ENCODE measurements around the gene LIN37.
A peak's percentile ranks its signal among the peaks of the same experiment; 100 is the strongest.
"Not testable (repeated sequence)": the region's sequence is repeated elsewhere in the genome, so short reads cannot be mapped to it uniquely, and the experiment has no call there.

The LIN37 gene

GRCh38 chr19:35752746-35753350 is 4.5 kb downstream of the LIN37 start:
- no peak for DNase-seq (ENCODE audit: low read depth in 2 of 2)

DNA sequence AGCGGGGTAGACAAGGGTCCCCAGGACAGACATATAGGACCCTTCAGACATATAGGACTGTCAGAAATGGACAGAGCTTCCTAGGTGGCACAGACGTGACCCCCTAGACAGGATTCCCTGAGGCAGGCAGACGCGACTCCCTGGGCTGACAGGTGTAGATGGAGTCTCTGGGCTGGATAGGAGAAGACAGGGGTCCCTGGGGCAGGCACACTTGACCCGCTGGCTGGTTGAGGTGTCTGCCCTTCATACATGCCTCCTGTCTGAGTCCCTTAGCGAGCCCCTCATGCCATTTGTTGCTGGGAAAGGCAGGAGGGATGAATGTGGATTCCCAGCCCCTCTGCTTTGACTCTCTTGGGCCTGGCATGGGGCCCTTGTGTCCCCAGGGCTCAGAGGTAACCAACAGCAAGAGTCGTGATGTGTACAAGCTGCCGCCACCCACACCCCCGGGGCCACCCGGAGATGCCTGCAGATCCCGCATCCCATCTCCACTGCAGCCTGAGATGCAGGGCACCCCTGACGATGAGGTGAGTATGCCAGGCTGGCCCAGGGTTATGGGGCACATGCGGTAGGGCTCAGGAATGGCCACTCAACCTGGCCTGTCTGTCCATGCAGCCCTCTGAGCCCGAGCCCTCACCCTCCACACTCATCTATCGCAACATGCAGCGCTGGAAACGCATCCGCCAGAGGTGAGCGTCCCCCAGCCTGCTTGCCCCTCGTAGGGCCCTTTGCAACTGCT is 5.4 kb downstream of the LIN37 start:
- no peak for DNase-seq (ENCODE audit: low read depth in 2 of 2)

- no peak for DNase-seq (ENCODE audit: low read depth in 2 of 2)
Measured at GRCh38 chr19:35754370-35755130, 6.2 kb downstream of the LIN37 start.

- no peak for DNase-seq (ENCODE audit: low read depth in 2 of 2)
Measured at GRCh38 chr19:35755131-35755549, 6.8 kb downstream of the LIN37 start.

GRCh38 chr19:35755550-35756376 is 7.4 kb downstream of the LIN37 start:
- DNase-seq (ENCODE audit: low read depth in 2 of 2): peak in 1 of 2 donors; percentile 66

DNA sequence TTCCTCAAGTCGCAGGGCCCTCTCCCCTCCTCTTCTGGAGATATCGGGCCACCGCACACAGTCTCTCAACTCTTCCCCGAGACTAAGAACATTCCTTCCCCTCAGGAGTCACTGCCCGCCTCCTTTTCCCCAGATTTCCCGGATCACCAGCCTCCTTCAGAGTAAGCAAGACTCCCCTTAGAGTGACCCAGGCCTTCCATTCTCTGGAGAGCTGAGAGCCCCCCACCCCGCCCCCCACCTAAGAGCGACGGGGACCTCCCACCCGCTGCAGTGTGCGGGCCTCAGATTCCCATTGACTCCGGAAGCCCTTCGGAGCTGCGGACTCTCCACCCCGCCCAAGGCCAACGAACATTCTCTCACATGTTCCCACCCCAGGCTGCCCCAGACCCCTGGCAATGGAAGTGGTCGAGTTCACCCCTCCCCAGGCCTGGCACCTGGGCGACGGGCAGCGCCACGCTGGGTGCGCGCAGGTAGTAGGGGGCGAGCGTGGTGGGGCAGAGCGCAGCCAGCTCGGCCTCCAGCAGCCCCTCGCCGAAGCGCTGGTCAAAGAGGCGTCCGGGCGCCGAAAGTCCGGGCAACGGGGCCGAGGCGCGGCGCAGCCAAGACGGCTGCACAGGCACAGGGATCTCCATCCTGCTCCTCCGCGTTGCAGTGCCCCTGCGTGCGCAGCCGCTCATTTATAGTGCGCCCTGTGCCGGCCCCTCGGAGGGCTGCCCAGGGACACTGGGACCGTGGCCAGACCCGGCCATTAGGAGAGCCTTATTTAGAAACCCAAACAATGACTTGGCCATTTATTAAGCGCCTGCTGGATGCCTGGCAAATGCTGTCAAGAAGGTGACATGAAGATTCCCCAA is 8.2 kb downstream of the LIN37 start, which contains the start of gene HSPB6:
Gene HSPB6, minus strand, starts transcription at position 653 of the 854 bp plus-strand sequence. Its CDS starts 21 bp downstream, at position 632.
- DNase-seq (ENCODE audit: low read depth in 2 of 2): no peak

- DNase-seq (ENCODE audit: low read depth in 2 of 2): no peak
Measured at GRCh38 chr19:35757231-35757748, 8.9 kb downstream of the LIN37 start.

- peak; percentile 95 to 99 for DNase-seq (ENCODE audit: low read depth in 2 of 2)
Measured at GRCh38 chr19:35757749-35758608, 9.6 kb downstream of the LIN37 start, which contains the start of gene PROSER3. TSS of gene PROSER3 (plus strand) at chr19:35758176. CDS start at chr19:35758216, 40 bp downstream.

DNA sequence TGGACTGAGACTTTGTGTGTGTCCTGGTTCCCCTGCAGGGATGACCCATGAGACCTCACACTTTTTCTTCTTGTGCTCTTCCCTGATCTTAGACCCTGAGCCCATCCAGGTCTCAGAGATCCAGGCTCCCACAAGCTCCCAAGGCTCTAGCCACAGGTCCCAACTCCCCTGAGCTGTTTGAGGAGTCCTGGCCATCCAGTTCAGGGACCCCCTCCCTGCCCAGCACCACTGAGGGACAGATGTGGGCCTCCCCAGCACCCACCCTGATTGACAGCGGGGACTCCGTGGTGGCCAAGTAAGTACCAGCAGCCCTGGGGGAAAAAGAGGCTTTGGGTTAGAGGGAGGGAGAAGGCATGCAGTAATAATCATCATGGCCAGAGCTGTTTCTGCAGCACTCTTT is 11.3 kb downstream of the LIN37 start:
- DNase-seq (ENCODE audit: low read depth in 2 of 2): no peak

DNA sequence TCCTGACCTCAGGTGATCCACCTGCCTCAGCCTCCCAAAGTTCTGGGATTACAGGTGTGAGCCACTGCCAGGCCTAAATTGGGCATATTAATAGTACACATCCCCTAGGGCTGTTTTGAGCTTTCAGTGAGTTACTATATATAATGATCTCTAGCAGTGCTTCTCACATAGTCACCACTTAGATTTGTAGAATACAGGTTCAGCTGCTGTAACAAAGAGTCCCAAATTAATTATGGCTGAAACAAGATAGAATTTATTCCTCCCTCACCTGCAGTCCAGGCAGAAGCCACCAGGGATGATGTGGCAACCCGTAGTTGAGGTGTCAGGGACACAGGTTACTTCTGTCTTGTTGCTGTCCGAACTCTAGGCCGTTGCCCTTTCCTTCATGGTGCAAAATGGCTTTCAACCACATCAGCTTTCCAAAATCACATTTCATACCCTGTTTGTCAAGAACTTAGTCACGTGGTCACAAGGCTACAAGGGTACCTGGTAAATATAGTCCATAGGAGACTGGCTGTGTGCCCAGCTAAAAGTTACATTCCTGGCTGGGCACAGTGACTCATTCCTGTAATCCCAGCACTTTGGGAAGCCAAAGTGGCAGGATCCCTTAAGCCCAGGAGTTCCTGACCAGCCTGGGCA is 12.5 kb downstream of the LIN37 start:
- no peak for DNase-seq (ENCODE audit: low read depth in 2 of 2)

DNA sequence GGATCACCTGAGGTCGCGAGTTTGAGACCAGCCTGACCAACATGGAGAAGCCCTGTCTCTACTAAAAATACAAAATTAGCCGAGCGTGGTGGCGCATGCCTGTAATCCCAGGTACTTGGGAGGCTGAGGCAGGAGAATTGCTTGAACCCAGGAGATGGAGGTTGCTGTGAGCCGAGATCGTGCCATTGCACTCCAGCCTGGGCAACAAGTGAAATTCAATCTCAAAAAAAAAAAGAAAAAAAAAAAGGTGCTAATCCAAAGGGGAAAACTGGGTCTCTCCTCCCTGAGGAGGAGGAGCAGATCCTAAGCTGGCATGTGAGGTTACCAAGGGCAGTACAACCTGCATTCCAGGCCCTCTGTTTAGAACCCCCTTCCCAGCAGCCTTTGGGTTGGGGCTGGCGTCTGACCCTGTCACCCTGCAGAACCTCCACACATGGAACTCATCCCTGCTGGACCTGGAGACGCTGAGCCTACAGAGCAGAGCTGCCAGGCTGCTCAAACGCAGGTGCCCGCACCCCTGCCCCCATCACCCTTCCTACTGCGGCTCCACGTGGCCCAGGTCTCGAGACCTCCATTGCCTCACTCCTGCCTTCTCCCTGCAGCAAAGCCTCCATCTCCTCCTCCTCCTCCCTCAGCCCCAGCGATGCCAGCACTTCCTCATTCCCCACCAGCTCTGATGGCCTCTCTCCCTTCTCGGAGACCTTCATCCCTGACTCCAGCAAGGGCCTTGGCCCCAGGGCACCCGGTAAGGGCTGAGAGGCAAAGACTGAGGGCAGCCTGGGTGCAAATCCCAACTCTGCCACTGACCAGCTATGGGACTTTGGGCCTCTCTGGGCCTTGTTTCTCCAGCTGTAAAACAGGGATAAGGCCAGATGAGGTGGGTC is 16.3 kb downstream of the LIN37 start:
- DNase-seq (ENCODE audit: low read depth in 2 of 2): no peak

DNA sequence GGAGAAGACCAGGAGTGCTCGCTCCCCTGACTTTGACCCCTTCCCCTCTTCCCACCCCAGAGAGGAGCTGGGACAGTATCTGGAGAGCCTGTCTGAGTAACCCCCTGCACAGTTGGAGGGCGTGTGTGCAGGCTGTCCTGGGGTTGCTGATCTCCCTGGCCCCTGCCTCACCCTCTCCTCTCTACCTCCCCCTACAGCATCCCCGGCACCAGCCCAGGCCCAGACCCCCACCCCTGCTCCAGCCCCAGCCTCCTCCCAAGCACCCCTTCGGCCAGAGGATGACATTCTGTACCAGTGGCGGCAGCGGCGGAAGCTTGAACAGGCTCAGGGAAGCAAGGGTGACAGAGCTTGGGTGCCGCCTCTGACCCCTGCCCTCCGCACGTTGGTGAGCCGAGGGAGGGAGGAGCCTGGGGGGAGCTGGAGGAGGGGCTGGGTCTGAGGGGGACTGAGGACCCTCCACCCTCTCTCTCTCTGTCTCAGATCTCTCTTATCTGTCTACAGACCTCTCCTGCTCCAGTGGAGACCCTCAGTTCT is 18.3 kb downstream of the LIN37 start:
- no peak for DNase-seq (ENCODE audit: low read depth in 2 of 2)

- DNase-seq (ENCODE audit: low read depth in 2 of 2): no peak
Measured at GRCh38 chr19:35767288-35768081, 19.1 kb downstream of the LIN37 start.

DNA sequence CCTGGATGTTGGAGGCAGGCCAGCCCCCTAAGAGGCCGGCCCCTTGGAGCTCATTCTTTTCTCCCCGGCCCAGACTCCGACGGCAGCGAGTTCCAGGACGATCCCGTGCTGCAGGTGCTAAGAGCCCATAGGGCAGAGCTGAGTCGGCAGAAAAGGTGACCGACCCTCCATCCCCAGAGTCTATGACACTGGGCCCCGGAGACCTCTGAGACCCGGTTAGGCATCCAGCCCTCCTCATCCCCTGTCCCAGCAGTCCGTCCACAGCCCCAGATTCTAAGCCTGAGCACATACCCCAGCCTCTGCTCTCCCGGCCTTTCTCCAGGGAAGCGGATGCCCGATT is 19.7 kb downstream of the LIN37 start:
- DNase-seq (ENCODE audit: low read depth in 2 of 2): no peak

GRCh38 chr19:35772362-35772761 is 24.0 kb downstream of the LIN37 start:
- DNase-seq (ENCODE audit: low read depth in 2 of 2): not testable (repeated sequence)

- no peak for DNase-seq (ENCODE audit: low read depth in 2 of 2)
Measured at GRCh38 chr19:35773020-35773806, 24.8 kb downstream of the LIN37 start.

Measured in stimulated activated CD8-positive, alpha-beta memory T cell treated with anti-CD3 and anti-CD28 coated beads, Interleukin-7, amount 100 ng/mL, for 4 hours (primary cell).